HCT116 (cell line): Measurements from ENCODE around the gene KCNC1. TPM values are rescaled to one million over a fixed set of nuclear protein-coding genes. Genes with fewer than 3 reads are reported as not detected.

Experiments
- ATAC-seq: fragments of 200-7000 bp; cut with Tn5 transposase; 2 replicates; pipeline ENCODE4 v1.9.1; 2020; ENCODE audit warnings: mild to moderate bottlenecking, moderate library complexity
- BruUV-seq: library from RNA; stranded (reverse); fragments of 400-500 nt; replicated peaks from 2 replicates; lab custom pipeline; 2021; lab: Mats Ljungman, UMichigan
- CTCF ChIA-PET: fragments of 300-600 bp; sonication (Branson Sonifier 250); formaldehyde crosslinking; loops from one replicate; lab custom pipeline; 2021; ENCODE audit warnings: antibody characterized with exemption; lab: Charles Lee
- POLR2A ChIA-PET: fragments of 300-600, 350-600 bp; sonication (Branson Sonifier 250); formaldehyde crosslinking; loops from one replicate; lab custom pipeline; 2021; ENCODE audit warnings: antibody characterized with exemption; lab: Charles Lee
- RAD21 ChIA-PET, 2 experiments: fragments of 300-600 bp; sonication (Branson Sonifier 250); formaldehyde crosslinking; loops; one replicate each; lab custom pipeline; 2023; ENCODE audit warnings: low total read pairs in 2 of 2; ENCODE audit not compliant: uncharacterized antibody in 2 of 2, unreplicated experiment in 2 of 2, low non-redundant PET in 1 of 2; lab: Charles Lee
- DNase-seq: peaks from one replicate; pipeline ENCODE4 v3.0.0-alpha.2; 2010; ENCODE audit warnings: low read depth, low spot score
- H2AFZ ChIP-seq: fragments of 200-600 bp; shearing (Covaris generic), sonication (generic); 2 replicates; pipeline ENCODE4 v1.6.1; 2017; ENCODE audit warnings: low read depth, mixed run types, mixed read lengths, antibody characterized with exemption, low read length; ENCODE audit not compliant: poor library complexity, severe bottlenecking
- H3K27ac ChIP-seq: 2 replicates; pipeline ENCODE4 v1.5.1; 2012; ENCODE audit warnings: low read depth, low read length
- H3K27me3 ChIP-seq: fragments of 200-600 bp; sonication (generic); 2 replicates; pipeline ENCODE4 v1.6.1; 2016; ENCODE audit warnings: mixed run types, low read length, mixed read lengths; ENCODE audit not compliant: insufficient read depth
- H3K36me3 ChIP-seq, 2 experiments: fragments of 200-500 bp in 1 of 2; fragments of 200-600 bp in 1 of 2; sonication (Bioruptor generic) in 1 of 2; sonication (generic) in 1 of 2; 2 replicates each; pipeline versions ENCODE4 v1.5.1 to v1.6.1; 2014 to 2016; ENCODE audit warnings: low read length in 2 of 2, inconsistent platforms in 1 of 2, mixed read lengths in 1 of 2, mixed run types in 1 of 2; ENCODE audit not compliant: insufficient read depth in 2 of 2, control insufficient read depth in 1 of 2
- H3K4me1 ChIP-seq, 2 experiments: fragments of 200-600 bp in 1 of 2; sonication (generic) in 1 of 2; 2 replicates each; pipeline versions ENCODE4 v1.5.1 to v1.6.1; 2012 to 2017; ENCODE audit warnings: low read length in 2 of 2, inconsistent platforms in 1 of 2, mild to moderate bottlenecking in 1 of 2, mixed read lengths in 1 of 2, mixed run types in 1 of 2, moderate library complexity in 1 of 2; ENCODE audit not compliant: insufficient read depth in 2 of 2, control insufficient read depth in 1 of 2
- H3K4me2 ChIP-seq: fragments of 200-600 bp; sonication (generic); 2 replicates; pipeline ENCODE4 v1.6.1; 2017; ENCODE audit warnings: mixed run types, low read length, mixed read lengths
- H3K4me3 ChIP-seq, 2 experiments: fragments of 200-600 bp in 1 of 2; sonication (generic) in 1 of 2; replicated peaks in 1 of 2; 2 replicates each; pipeline ENCODE4 v1.5.1; 2011 to 2016; ENCODE audit warnings: low read length in 2 of 2, control low read depth in 1 of 2, low read depth in 1 of 2, mild to moderate bottlenecking in 1 of 2, mixed read lengths in 1 of 2, mixed run types in 1 of 2
- H3K79me2 ChIP-seq: fragments of 200-600 bp; sonication (generic); 2 replicates; pipeline ENCODE4 v1.6.1; 2017; ENCODE audit warnings: mild to moderate bottlenecking, mixed run types, low read length, moderate library complexity, mixed read lengths; ENCODE audit not compliant: insufficient read depth
- H3K9ac ChIP-seq: fragments of 200-600 bp; sonication (generic); 2 replicates; pipeline ENCODE4 v1.6.1; 2016; ENCODE audit warnings: low read length, mixed read lengths
- H3K9me2 ChIP-seq: fragments of 200-600 bp; sonication (generic), shearing (Covaris generic); 2 replicates; pipeline ENCODE4 v1.6.1; 2017; ENCODE audit warnings: mixed run types, mild to moderate bottlenecking, moderate library complexity; ENCODE audit not compliant: insufficient read depth
- H3K9me3 ChIP-seq, 2 experiments: fragments of 200-500 bp in 1 of 2; fragments of 200-600 bp in 1 of 2; sonication (Bioruptor generic) in 1 of 2; sonication (generic) in 1 of 2; 2 replicates each; pipeline ENCODE4 v1.6.1; 2014 to 2017; ENCODE audit warnings: low read length in 2 of 2, mixed read lengths in 2 of 2, inconsistent platforms in 1 of 2, low read depth in 1 of 2, mild to moderate bottlenecking in 1 of 2, mixed run types in 1 of 2, moderate library complexity in 1 of 2; ENCODE audit not compliant: control insufficient read depth in 1 of 2, insufficient read depth in 1 of 2
- H4K20me1 ChIP-seq: fragments of 200-600 bp; sonication (generic), shearing (Covaris generic); 2 replicates; pipeline ENCODE4 v1.6.1; 2017; ENCODE audit warnings: mixed run types, mild to moderate bottlenecking, moderate library complexity; ENCODE audit not compliant: insufficient read depth
- EGR1 ChIP-seq: IDR thresholded peaks from 2 replicates; pipeline ENCODE4 v1.6.1; 2012; ENCODE audit warnings: low read depth
- ELF1 ChIP-seq: IDR thresholded peaks from 2 replicates; pipeline ENCODE4 v1.6.1; 2012; ENCODE audit warnings: low read depth, borderline replicate concordance
- EZH2 ChIP-seq: fragments of 200-600 bp; sonication (generic); IDR thresholded peaks from 2 replicates; pipeline ENCODE4 v1.6.1; 2017; ENCODE audit warnings: antibody characterized with exemption, mixed run types
- EZH2phosphoT487 ChIP-seq: fragments of 200-600 bp; IDR thresholded peaks from 2 replicates; pipeline ENCODE4 v1.6.1; 2018; ENCODE audit warnings: antibody characterized with exemption, borderline replicate concordance
- FOSL1 ChIP-seq: IDR thresholded peaks from 2 replicates; pipeline ENCODE4 v1.6.1; 2012; ENCODE audit warnings: low read depth
- MAX ChIP-seq: IDR thresholded peaks from 2 replicates; pipeline ENCODE4 v1.6.1; 2012
- POLR2A ChIP-seq: IDR thresholded peaks from 2 replicates; pipeline ENCODE4 v1.7.0; 2011; ENCODE audit warnings: borderline replicate concordance; ENCODE audit not compliant: insufficient read depth, insufficient read length; ENCODE audit errors: extremely low read depth
- RAD21 ChIP-seq: IDR thresholded peaks from 2 replicates; pipeline ENCODE4 v1.6.1; 2012; ENCODE audit warnings: low read depth, mild to moderate bottlenecking
- SIN3A ChIP-seq: IDR thresholded peaks from 2 replicates; pipeline ENCODE4 v1.6.1; 2012; ENCODE audit warnings: low read depth
- SP1 ChIP-seq: IDR thresholded peaks from 2 replicates; pipeline ENCODE4 v1.6.1; 2012; ENCODE audit warnings: low read depth
- YY1 ChIP-seq: IDR thresholded peaks from 2 replicates; pipeline ENCODE4 v1.6.1; 2011; ENCODE audit warnings: low read length, low read depth, moderate library complexity, mild to moderate bottlenecking; ENCODE audit not compliant: insufficient replicate concordance; ENCODE audit errors: extremely low read depth
- ZBTB33 ChIP-seq: IDR thresholded peaks from 2 replicates; pipeline ENCODE4 v1.6.1; 2011; ENCODE audit warnings: mild to moderate bottlenecking, low read length, moderate library complexity; ENCODE audit not compliant: insufficient replicate concordance; ENCODE audit errors: extremely low read depth
- ZFX ChIP-seq: fragments of 450-650 bp; IDR thresholded peaks from 2 replicates; pipeline ENCODE4 v1.6.1; 2017
- ZNF274 ChIP-seq: fragments of 200-500 bp; sonication (Bioruptor generic); IDR thresholded peaks from 2 replicates; pipeline ENCODE4 v1.6.1; 2014; ENCODE audit warnings: mild to moderate bottlenecking, low read depth, low read length, inconsistent platforms
- intact Hi-C: fragments of 100-400 bp; cut with micrococcal nuclease; formaldehyde crosslinking; loops from 2 replicates; pipeline ENCODE4 v1.10.0; 2022
- total RNA-seq: library from RNA; stranded (reverse); gene quantifications from one replicate; pipeline ENCODE4 v1.2.1, GENCODE V29; 2021; ENCODE audit not compliant: unreplicated experiment

The KCNC1 gene
- total RNA-seq, 1 experiment from 2014 or later: 0.12 TPM

GRCh38 chr11:17781221-17781620 lies 46.6 kb downstream of the KCNC1 start:
- Histone ChIP-seq H2AFZ (no peak overlapping the region), H3K4me2 (no peak overlapping the region), H3K9ac (no peak overlapping the region), H3K4me1 (peaks cover 0 to 3% of the 10 kb centered on the region in 2 experiments; a peak in 2 of 4 replicates), H3K27ac (no peak overlapping the region), H3K4me3 (no peak overlapping the region), H3K9me3 (no peaks in the 10 kb centered on the region), H3K9me2 (no peaks in the 10 kb centered on the region), H4K20me1 (no peaks in the 10 kb centered on the region), H3K36me3 (no peaks in the 10 kb centered on the region), H3K79me2 (no peaks in the 10 kb centered on the region), H3K27me3 (no peaks in the 10 kb centered on the region)
- ChIA-PET CTCF (no interaction called here), RAD21 (no interaction called here), POLR2A (no interaction called here)
- ATAC-seq (no peak), DNase-seq (no peak)
- no peak for TF ChIP-seq MAX
- no peak for TF ChIP-seq ZNF274
- no peak for TF ChIP-seq RAD21
- TF ChIP-seq YY1: no peak
- no peak for TF ChIP-seq SIN3A
- TF ChIP-seq ELF1: no peak
- TF ChIP-seq ZFX: no peak
- TF ChIP-seq ZBTB33: no peak
- no peak for TF ChIP-seq SP1
- no peak for TF ChIP-seq POLR2A
- no peak for TF ChIP-seq EGR1
- TF ChIP-seq EZH2: no peak
- TF ChIP-seq FOSL1: no peak
- TF ChIP-seq EZH2phosphoT487: no peak
- no TSS peak for BruUV-seq
- intact Hi-C loops: no loop called here
